Immature natural killer cell (primary cell): Measurements from ENCODE around the gene PRKN. TPM values are rescaled to one million over a fixed set of nuclear protein-coding genes. Genes with fewer than 3 reads are reported as not detected.
"Not testable (repeated sequence)": the region's sequence is repeated elsewhere in the genome, so short reads cannot be mapped to it uniquely, and the experiment has no call there.

Experiments
- DNase-seq, 3 donors: peaks; one replicate each; pipeline ENCODE4 v3.0.0; 2022; ENCODE audit warnings: mixed read lengths in 1 of 3
- H3K27ac Mint-ChIP-seq, 6 donors: one replicate each; pipeline ENCODE4 v1.8.0; 2020; ENCODE audit warnings: mixed read lengths in 6 of 6, mild to moderate bottlenecking in 5 of 6, inconsistent platforms in 4 of 6, moderate library complexity in 3 of 6
- H3K27me3 Mint-ChIP-seq, 3 donors: one replicate each; pipeline ENCODE4 v1.8.0; 2020 to 2021; ENCODE audit warnings: low read depth in 3 of 3, mild to moderate bottlenecking in 3 of 3, mixed read lengths in 3 of 3, moderate library complexity in 3 of 3, inconsistent platforms in 1 of 3
- H3K36me3 Mint-ChIP-seq, 3 donors: one replicate each; pipeline ENCODE4 v1.8.0; 2020; ENCODE audit warnings: mixed read lengths in 3 of 3, inconsistent platforms in 2 of 3, mild to moderate bottlenecking in 2 of 3
- H3K4me1 Mint-ChIP-seq, 2 donors: one replicate each; pipeline ENCODE4 v1.8.0; 2020; ENCODE audit warnings: inconsistent platforms in 2 of 2, mild to moderate bottlenecking in 2 of 2, mixed read lengths in 2 of 2, moderate library complexity in 1 of 2
- H3K4me3 Mint-ChIP-seq, 5 donors: one replicate each; pipeline ENCODE4 v1.8.0; 2020; ENCODE audit warnings: mild to moderate bottlenecking in 5 of 5, mixed read lengths in 5 of 5, inconsistent platforms in 3 of 5, moderate library complexity in 3 of 5
- H3K9me3 Mint-ChIP-seq, 6 donors: one replicate each; pipeline ENCODE4 v1.8.0; 2020; ENCODE audit warnings: mild to moderate bottlenecking in 6 of 6, mixed read lengths in 6 of 6, inconsistent platforms in 4 of 6, moderate library complexity in 3 of 6
- polyA plus RNA-seq, 3 donors: library from polyadenylated mRNA; unstranded; fragments of 300-500 nt; fragmentation: Illumina TruSeq; gene quantifications; one replicate each; pipeline ENCODE4 v1.2.3, GENCODE V29; 2021

PRKN gene
- polyA plus RNA-seq, 3 donors from 2014 or later = 0.37 to 6.4 (median 2.8) TPM

- H3K27ac Mint-ChIP-seq = no peak overlapping the region
- H3K9me3 Mint-ChIP-seq = peaks cover 0 to 3% (median 0%) of the 10 kb centered on the region in 6 donors
- no peak overlapping the region for H3K4me3 Mint-ChIP-seq
- H3K27me3 Mint-ChIP-seq = peaks cover 6 to 7% (median 6%) of the 10 kb centered on the region in 3 donors
- no peaks in the 10 kb centered on the region for H3K4me1 Mint-ChIP-seq
- no peak for DNase-seq
- no peaks in the 10 kb centered on the region for H3K36me3 Mint-ChIP-seq
Measured at GRCh38 chr6:161498881-161499280, 1228.7 kb downstream of the PRKN start.

GRCh38 chr6:161498359-161498758 is 1229.2 kb downstream of the PRKN start:
- Mint-ChIP-seq H3K36me3 (no peaks in the 10 kb centered on the region), H3K4me3 (no peak overlapping the region), H3K9me3 (peaks cover 0 to 3% (median 0%) of the 10 kb centered on the region in 6 donors), H3K4me1 (no peaks in the 10 kb centered on the region), H3K27me3 (peaks cover 6 to 7% (median 6%) of the 10 kb centered on the region in 3 donors), H3K27ac (no peak overlapping the region)
- DNase-seq = no peak

GRCh38 chr6:161496941-161497340 is 1230.6 kb downstream of the PRKN start:
- H3K4me3 Mint-ChIP-seq = no peak overlapping the region
- H3K27ac Mint-ChIP-seq = no peak overlapping the region
- peaks cover 5 to 7% (median 6%) of the 10 kb centered on the region in 3 donors for H3K27me3 Mint-ChIP-seq
- H3K9me3 Mint-ChIP-seq = peaks cover 0 to 3% (median 0%) of the 10 kb centered on the region in 6 donors
- no peaks in the 10 kb centered on the region for H3K4me1 Mint-ChIP-seq
- no peaks in the 10 kb centered on the region for H3K36me3 Mint-ChIP-seq
- DNase-seq = no peak

GRCh38 chr6:161496271-161496670 is 1231.3 kb downstream of the PRKN start:
- H3K27ac Mint-ChIP-seq, H3K27me3 Mint-ChIP-seq, H3K36me3 Mint-ChIP-seq, DNase-seq, H3K9me3 Mint-ChIP-seq, H3K4me1 Mint-ChIP-seq, H3K4me3 Mint-ChIP-seq: not testable (repeated sequence)

- H3K27ac Mint-ChIP-seq = no peak overlapping the region
- no peaks in the 10 kb centered on the region for H3K4me1 Mint-ChIP-seq
- H3K4me3 Mint-ChIP-seq = no peak overlapping the region
- peaks cover 6 to 12% (median 9%) of the 10 kb centered on the region in 3 donors for H3K27me3 Mint-ChIP-seq
- DNase-seq = no peak
- H3K9me3 Mint-ChIP-seq = no peaks in the 10 kb centered on the region
- no peaks in the 10 kb centered on the region for H3K36me3 Mint-ChIP-seq
Measured at GRCh38 chr6:161494566-161494965, 1233.0 kb downstream of the PRKN start.

GRCh38 chr6:161493576-161494118 is 1233.9 kb downstream of the PRKN start:
- Mint-ChIP-seq H3K4me1 (no peaks in the 10 kb centered on the region), H3K9me3 (no peaks in the 10 kb centered on the region)
- no peak for DNase-seq

GRCh38 chr6:161489626-161490306 is 1237.8 kb downstream of the PRKN start:
- no peak for DNase-seq
- Mint-ChIP-seq H3K36me3 (no peaks in the 10 kb centered on the region), H3K27ac (no peak overlapping the region), H3K4me3 (no peak overlapping the region), H3K4me1 (no peaks in the 10 kb centered on the region), H3K27me3 (peaks cover 5 to 10% (median 8%) of the 10 kb centered on the region in 3 donors), H3K9me3 (no peaks in the 10 kb centered on the region)

More at GRCh38 chr6:161493576-161494118, 1233.9 kb downstream of the PRKN start:
- Mint-ChIP-seq H3K36me3 (no peaks in the 10 kb centered on the region), H3K4me3 (no peak overlapping the region), H3K27ac (no peak overlapping the region), H3K27me3 (peaks cover 7 to 12% (median 10%) of the 10 kb centered on the region in 3 donors)

- H3K27me3 Mint-ChIP-seq = peaks cover 5 to 8% (median 6%) of the 10 kb centered on the region in 3 donors
- no peak overlapping the region for H3K27ac Mint-ChIP-seq
- no peaks in the 10 kb centered on the region for H3K4me1 Mint-ChIP-seq
- H3K4me3 Mint-ChIP-seq = no peak overlapping the region
- no peaks in the 10 kb centered on the region for H3K36me3 Mint-ChIP-seq
- no peak for DNase-seq
- no peaks in the 10 kb centered on the region for H3K9me3 Mint-ChIP-seq
Measured at GRCh38 chr6:161487694-161488093, 1239.9 kb downstream of the PRKN start.

- Mint-ChIP-seq H3K36me3 (no peaks in the 10 kb centered on the region), H3K4me3 (no peak overlapping the region), H3K4me1 (no peaks in the 10 kb centered on the region), H3K27ac (no peak overlapping the region), H3K9me3 (no peaks in the 10 kb centered on the region), H3K27me3 (peaks cover 5 to 8% (median 6%) of the 10 kb centered on the region in 3 donors)
- DNase-seq = no peak
Measured at GRCh38 chr6:161487217-161487531, 1240.4 kb downstream of the PRKN start.

- Mint-ChIP-seq H3K27me3 (peaks cover 5 to 8% (median 6%) of the 10 kb centered on the region in 3 donors), H3K4me1 (no peaks in the 10 kb centered on the region), H3K36me3 (no peaks in the 10 kb centered on the region), H3K4me3 (no peak overlapping the region), H3K27ac (no peak overlapping the region), H3K9me3 (no peaks in the 10 kb centered on the region)
- DNase-seq = no peak
Measured at GRCh38 chr6:161486361-161487216, 1241.0 kb downstream of the PRKN start.

GRCh38 chr6:161482517-161482858 is 1245.1 kb downstream of the PRKN start:
- no peak for DNase-seq
- H3K9me3 Mint-ChIP-seq = no peaks in the 10 kb centered on the region
- no peak overlapping the region for H3K27ac Mint-ChIP-seq
- H3K27me3 Mint-ChIP-seq = peaks cover 0 to 1% (median 0%) of the 10 kb centered on the region in 3 donors
- H3K4me3 Mint-ChIP-seq = no peak overlapping the region
- no peaks in the 10 kb centered on the region for H3K4me1 Mint-ChIP-seq
- H3K36me3 Mint-ChIP-seq = no peaks in the 10 kb centered on the region

- Mint-ChIP-seq H3K27me3 (peaks cover 0 to 1% (median 0%) of the 10 kb centered on the region in 3 donors), H3K36me3 (no peaks in the 10 kb centered on the region), H3K27ac (no peak overlapping the region), H3K4me3 (no peak overlapping the region), H3K9me3 (no peaks in the 10 kb centered on the region), H3K4me1 (no peaks in the 10 kb centered on the region)
- DNase-seq = no peak
Measured at GRCh38 chr6:161481786-161482516, 1245.6 kb downstream of the PRKN start.

GRCh38 chr6:161480421-161481155 is 1247.0 kb downstream of the PRKN start:
- Mint-ChIP-seq H3K36me3 (no peaks in the 10 kb centered on the region), H3K27me3 (no peaks in the 10 kb centered on the region), H3K4me3 (no peak overlapping the region), H3K4me1 (no peaks in the 10 kb centered on the region), H3K9me3 (no peaks in the 10 kb centered on the region), H3K27ac (no peak overlapping the region)
- no peak for DNase-seq
